Suppressor macrophage treated with lipopolysaccharide for 4 hours (primary cell): ENCODE measurements around the gene OTOP1.
A peak's percentile ranks its signal among the peaks of the same experiment; 100 is the strongest.
"Not testable (repeated sequence)": the region's sequence is repeated elsewhere in the genome, so short reads cannot be mapped to it uniquely, and the experiment has no call there.

Experiments used
- DNase-seq: peaks from one replicate; pipeline ENCODE4 v3.0.0-alpha.2; 2020

OTOP1 gene

GRCh38 chr4:4160956-4161665 lies 65.6 kb downstream of the OTOP1 start:
- not testable (repeated sequence) for DNase-seq

GRCh38 chr4:4145622-4146021 lies 81.1 kb downstream of the OTOP1 start:
- DNase-seq: peak; percentile 22

GRCh38 chr4:4143376-4143775 lies 83.4 kb downstream of the OTOP1 start:
- DNase-seq: not testable (repeated sequence)

GRCh38 chr4:4142679-4143078 lies 84.0 kb downstream of the OTOP1 start:
- not testable (repeated sequence) for DNase-seq

- not testable (repeated sequence) for DNase-seq
These were observed 85.5 kb downstream of the OTOP1 start for GRCh38 chr4:4141186-4141585.
